ENCODE results near the gene EGFLAM.

The EGFLAM gene

DNA sequence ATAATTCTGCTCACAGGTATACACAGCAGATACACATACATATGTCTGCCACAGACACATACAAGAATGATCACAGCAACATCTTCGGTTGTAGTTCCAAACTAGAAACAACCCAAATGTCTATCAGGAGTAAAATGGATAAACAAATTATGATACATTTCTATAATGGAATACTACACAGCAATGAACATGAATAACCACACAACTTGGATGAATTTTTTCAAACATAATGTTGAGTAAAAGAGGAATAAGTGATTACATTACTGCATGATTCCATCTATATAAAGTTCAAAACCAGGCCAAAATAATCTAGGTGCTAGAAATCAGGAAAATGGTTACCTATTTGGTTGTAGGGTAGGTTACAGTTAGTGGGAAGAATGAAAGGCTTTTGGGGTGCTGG lies 4.6 kb upstream of the EGFLAM start:
- H3K9me3 Mint-ChIP-seq: peaks cover 11% of the 10 kb centered on the region
- H3K4me3 Mint-ChIP-seq: no peak overlapping the region

DNA sequence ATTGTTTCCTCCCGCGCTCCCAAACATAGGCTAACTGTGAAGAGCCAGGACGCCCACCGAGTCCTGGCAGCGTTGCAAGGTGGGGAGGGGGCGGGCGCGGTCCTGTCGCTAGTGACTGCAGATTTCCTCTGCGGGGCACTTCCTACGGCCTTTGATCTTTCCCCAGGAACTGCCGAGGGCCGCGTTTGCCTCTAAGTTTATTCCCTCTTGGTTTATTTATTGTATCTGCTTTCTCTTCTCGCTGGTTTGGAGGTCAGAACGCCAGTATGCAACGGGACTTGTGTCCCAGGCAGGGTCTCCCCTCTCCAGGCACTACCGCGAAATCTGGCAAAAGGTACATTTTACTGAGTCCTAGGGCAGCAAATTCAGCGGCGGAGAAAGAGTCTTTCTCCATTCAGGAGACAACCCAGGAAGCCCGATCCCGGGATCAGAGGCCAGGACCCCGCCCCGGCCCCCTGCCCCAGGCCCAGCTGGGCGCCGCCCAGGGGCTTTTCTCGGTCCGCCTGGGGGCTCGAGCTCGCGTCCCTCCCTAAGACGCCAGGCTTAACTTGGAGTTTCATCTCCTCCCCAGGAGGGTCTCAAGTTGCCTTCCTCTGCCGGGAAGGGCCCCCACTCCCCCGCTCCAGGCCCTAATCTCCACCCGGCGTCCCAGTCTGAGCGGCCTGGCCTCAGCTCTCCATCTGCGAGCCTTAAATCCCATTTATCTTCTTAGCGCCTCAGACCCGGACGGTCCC lies 884 bp upstream of the EGFLAM start:
- Mint-ChIP-seq H3K36me3 (no peaks in the 10 kb centered on the region), H3K27ac (no peak overlapping the region), H3K4me3 (no peak overlapping the region), H3K9me3 (peaks cover 6% of the 10 kb centered on the region), H3K27me3 (peaks cover 78% of the 10 kb centered on the region), H3K4me1 (peaks cover 6% of the 10 kb centered on the region)
- ATAC-seq: no peak

More for the DNA sequence above, 4.6 kb upstream of the EGFLAM start:
- no peak overlapping the region for H3K27ac Mint-ChIP-seq
- peaks cover 52% of the 10 kb centered on the region for H3K27me3 Mint-ChIP-seq
- H3K36me3 Mint-ChIP-seq: no peaks in the 10 kb centered on the region
- ATAC-seq: no peak
- peaks cover 1% of the 10 kb centered on the region for H3K4me1 Mint-ChIP-seq

- H3K27me3 Mint-ChIP-seq: peaks cover 74% of the 10 kb centered on the region
- H3K4me3 Mint-ChIP-seq: no peak overlapping the region
- no peaks in the 10 kb centered on the region for H3K36me3 Mint-ChIP-seq
- H3K9me3 Mint-ChIP-seq: peaks cover 6% of the 10 kb centered on the region
- no peak overlapping the region for H3K27ac Mint-ChIP-seq
- H3K4me1 Mint-ChIP-seq: peaks cover 6% of the 10 kb centered on the region
- no peak for ATAC-seq
These were observed 379 bp upstream of the EGFLAM start for GRCh38 chr5:38258042-38258318.

GRCh38 chr5:38259062-38259808 lies 876 bp downstream of the EGFLAM start:
- no peak for ATAC-seq
- H3K27me3 Mint-ChIP-seq: peaks cover 76% of the 10 kb centered on the region
- no peak overlapping the region for H3K4me3 Mint-ChIP-seq
- peaks cover 6% of the 10 kb centered on the region for H3K4me1 Mint-ChIP-seq
- H3K9me3 Mint-ChIP-seq: no peaks in the 10 kb centered on the region
- no peaks in the 10 kb centered on the region for H3K36me3 Mint-ChIP-seq
- H3K27ac Mint-ChIP-seq: no peak overlapping the region

- Mint-ChIP-seq H3K4me1 (peaks cover 6% of the 10 kb centered on the region), H3K36me3 (no peaks in the 10 kb centered on the region), H3K27me3 (peaks cover 82% of the 10 kb centered on the region), H3K4me3 (no peak overlapping the region), H3K9me3 (no peaks in the 10 kb centered on the region), H3K27ac (no peak overlapping the region)
- ATAC-seq: no peak
These were observed 1.4 kb downstream of the EGFLAM start for GRCh38 chr5:38259809-38260160.

GRCh38 chr5:38263983-38264382 lies 5.6 kb downstream of the EGFLAM start:
- Mint-ChIP-seq H3K27ac (no peak overlapping the region), H3K27me3 (peaks cover 49% of the 10 kb centered on the region), H3K36me3 (no peaks in the 10 kb centered on the region), H3K9me3 (no peaks in the 10 kb centered on the region), H3K4me3 (no peak overlapping the region), H3K4me1 (peaks cover 3% of the 10 kb centered on the region)
- ATAC-seq: no peak

DNA sequence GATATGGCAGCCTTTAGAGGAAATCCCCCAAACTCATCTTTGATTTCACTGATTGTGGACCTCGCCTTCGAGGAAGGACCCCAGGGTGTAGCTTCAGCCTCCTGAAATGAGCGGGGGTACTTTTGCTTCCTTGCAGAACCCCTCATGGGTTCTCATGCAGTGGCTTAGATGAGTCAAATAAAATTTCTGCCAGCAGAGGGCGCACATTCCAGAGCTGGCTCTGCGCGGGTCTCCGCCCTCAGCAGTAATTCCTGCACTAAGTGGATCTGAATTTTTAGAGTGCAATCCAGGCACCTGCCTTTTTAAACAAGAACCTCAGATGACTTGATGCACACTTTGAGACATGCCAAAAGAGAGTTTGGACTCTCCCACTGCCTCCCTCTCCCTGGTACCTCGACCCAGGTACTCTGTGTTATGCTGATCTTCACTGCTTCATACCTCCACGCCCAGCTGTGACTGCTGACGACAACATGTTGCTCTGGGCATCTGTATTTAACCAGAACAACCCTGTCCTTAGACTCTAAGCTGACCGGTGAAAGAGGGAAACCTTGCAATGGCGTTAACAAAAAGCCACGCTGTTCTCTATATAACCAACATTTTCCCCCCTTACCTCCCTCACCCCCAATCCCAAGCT lies 7.3 kb downstream of the EGFLAM start:
- Mint-ChIP-seq H3K27me3 (peaks cover 33% of the 10 kb centered on the region), H3K4me3 (no peak overlapping the region), H3K36me3 (no peaks in the 10 kb centered on the region), H3K4me1 (no peaks in the 10 kb centered on the region), H3K27ac (no peak overlapping the region), H3K9me3 (no peaks in the 10 kb centered on the region)
- no peak for ATAC-seq

DNA sequence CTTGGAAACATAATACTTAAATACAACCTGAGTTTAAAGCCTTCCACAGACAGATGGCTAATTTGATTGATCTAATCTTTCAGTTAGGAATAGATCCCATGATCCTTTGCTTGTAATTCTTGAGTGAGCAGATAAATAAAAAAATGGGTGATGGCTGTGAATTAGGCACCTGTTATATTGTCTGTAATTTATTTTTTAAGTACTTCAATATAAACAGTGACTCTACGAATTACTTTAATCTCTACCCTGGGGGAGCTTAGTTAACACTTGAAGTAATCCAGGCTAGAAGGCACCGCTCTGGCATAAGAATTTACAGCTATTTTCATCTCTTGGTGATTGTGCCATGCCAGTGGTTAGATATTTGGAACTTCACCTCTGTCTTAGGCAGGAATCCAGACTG lies 9.0 kb downstream of the EGFLAM start:
- H3K27ac Mint-ChIP-seq: no peak overlapping the region
- no peaks in the 10 kb centered on the region for H3K36me3 Mint-ChIP-seq
- no peak overlapping the region for H3K4me3 Mint-ChIP-seq
- no peaks in the 10 kb centered on the region for H3K9me3 Mint-ChIP-seq
- peaks cover 21% of the 10 kb centered on the region for H3K27me3 Mint-ChIP-seq
- no peak for ATAC-seq
- no peaks in the 10 kb centered on the region for H3K4me1 Mint-ChIP-seq

- Mint-ChIP-seq H3K9me3 (peaks cover 20% of the 10 kb centered on the region), H3K4me3 (no peak overlapping the region), H3K4me1 (no peaks in the 10 kb centered on the region), H3K36me3 (no peaks in the 10 kb centered on the region), H3K27me3 (no peaks in the 10 kb centered on the region), H3K27ac (no peak overlapping the region)
- ATAC-seq: no peak
These were observed 15.3 kb downstream of the EGFLAM start for GRCh38 chr5:38273626-38274025.

- Mint-ChIP-seq H3K27me3 (no peaks in the 10 kb centered on the region), H3K9me3 (peaks cover 20% of the 10 kb centered on the region), H3K27ac (no peak overlapping the region), H3K4me3 (no peak overlapping the region), H3K4me1 (no peaks in the 10 kb centered on the region), H3K36me3 (no peaks in the 10 kb centered on the region)
- no peak for ATAC-seq
These were observed 16.0 kb downstream of the EGFLAM start for GRCh38 chr5:38274370-38274769.

- Mint-ChIP-seq H3K4me3 (no peak overlapping the region), H3K36me3 (no peaks in the 10 kb centered on the region), H3K27ac (no peak overlapping the region), H3K4me1 (no peaks in the 10 kb centered on the region), H3K27me3 (no peaks in the 10 kb centered on the region), H3K9me3 (peaks cover 3% of the 10 kb centered on the region)
- no peak for ATAC-seq
These were observed 26.0 kb downstream of the EGFLAM start for GRCh38 chr5:38284384-38284783.

DNA sequence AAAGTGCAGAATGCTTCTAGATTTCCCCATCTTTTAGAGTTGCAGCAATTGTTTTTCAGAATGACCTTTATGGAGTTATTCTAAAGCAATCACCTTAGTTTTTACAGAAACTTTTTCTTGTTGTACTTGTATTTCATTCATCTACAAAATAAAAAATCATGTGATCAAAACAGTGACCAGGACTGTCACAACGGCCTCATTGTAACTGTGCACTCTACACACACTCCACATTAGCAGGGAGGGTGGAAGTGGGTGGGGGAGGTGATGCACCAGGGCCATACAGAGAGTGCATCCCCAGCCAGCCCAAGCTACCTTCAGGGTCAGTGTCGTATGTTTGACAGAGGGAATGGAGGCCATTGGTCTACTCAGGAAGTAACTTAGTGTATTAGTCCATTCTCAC lies 26.9 kb downstream of the EGFLAM start:
- no peaks in the 10 kb centered on the region for H3K27me3 Mint-ChIP-seq
- no peak for ATAC-seq

DNA sequence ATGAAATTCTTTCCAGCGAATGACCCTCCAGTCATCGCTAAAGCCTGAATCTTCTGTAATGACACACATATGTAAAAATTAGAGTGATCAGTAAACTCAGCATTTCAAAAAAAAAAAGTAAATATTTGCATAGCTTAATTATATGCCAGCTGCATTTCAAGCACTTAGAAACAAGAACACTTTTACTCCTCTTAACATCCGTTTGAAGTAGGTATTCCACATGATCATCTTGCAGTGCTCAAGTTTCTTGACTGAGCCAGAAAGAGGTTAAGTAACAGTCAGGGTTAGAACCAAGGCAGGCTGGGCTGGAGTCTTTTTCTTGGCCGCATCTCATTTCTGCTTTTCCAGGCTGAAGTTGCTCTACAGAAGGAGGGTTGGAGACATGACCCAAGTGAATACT lies 27.6 kb downstream of the EGFLAM start:
- H3K27me3 Mint-ChIP-seq: no peaks in the 10 kb centered on the region
- H3K36me3 Mint-ChIP-seq: no peaks in the 10 kb centered on the region
- no peak overlapping the region for H3K27ac Mint-ChIP-seq
- no peak overlapping the region for H3K4me3 Mint-ChIP-seq
- no peak for ATAC-seq
- no peaks in the 10 kb centered on the region for H3K9me3 Mint-ChIP-seq
- H3K4me1 Mint-ChIP-seq: no peaks in the 10 kb centered on the region

More for the DNA sequence above, 26.9 kb downstream of the EGFLAM start:
- Mint-ChIP-seq H3K4me1 (no peaks in the 10 kb centered on the region), H3K27ac (no peak overlapping the region), H3K36me3 (no peaks in the 10 kb centered on the region), H3K9me3 (no peaks in the 10 kb centered on the region), H3K4me3 (no peak overlapping the region)

DNA sequence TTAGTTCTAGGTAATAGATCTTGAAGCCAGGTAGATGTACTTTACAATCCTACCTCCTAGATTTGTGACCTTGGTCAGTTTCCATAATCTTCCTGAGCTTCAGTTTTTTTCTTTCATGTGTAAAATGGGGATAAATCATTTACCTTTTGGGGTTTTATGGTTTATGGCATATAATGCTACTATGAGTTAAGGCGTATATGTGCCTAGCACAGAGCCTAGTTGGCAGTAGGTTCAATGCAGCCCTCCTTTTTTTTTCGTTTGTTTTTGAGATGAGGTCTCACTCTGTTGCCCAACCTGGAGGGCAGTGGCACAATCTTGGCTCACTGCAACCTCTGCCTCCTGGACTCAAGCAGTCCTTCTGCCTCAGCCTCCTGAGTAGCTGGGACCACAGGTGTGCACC lies 28.8 kb downstream of the EGFLAM start:
- no peaks in the 10 kb centered on the region for H3K36me3 Mint-ChIP-seq
- H3K9me3 Mint-ChIP-seq: no peaks in the 10 kb centered on the region
- H3K4me3 Mint-ChIP-seq: no peak overlapping the region
- no peak for ATAC-seq
- H3K27me3 Mint-ChIP-seq: no peaks in the 10 kb centered on the region
- H3K27ac Mint-ChIP-seq: no peak overlapping the region
- H3K4me1 Mint-ChIP-seq: no peaks in the 10 kb centered on the region

DNA sequence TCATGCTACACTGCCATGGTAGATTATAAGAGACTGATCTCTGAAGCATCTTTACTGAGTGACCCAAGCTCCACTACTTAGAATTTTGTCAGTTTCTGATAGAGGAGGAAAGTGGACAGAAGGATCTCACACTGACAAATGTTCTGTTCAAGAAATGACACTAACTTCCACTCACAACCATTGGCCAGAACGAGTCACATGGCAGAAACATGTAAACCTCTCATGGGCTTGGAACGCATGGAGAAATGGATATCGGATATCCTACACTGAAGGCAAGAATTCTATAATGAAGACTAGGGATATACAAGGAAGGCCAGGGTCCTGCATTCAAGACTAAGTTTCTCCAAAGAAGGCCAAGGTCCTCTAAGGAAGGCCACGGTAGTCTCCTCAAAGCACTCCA lies 31.1 kb downstream of the EGFLAM start:
- H3K4me3 Mint-ChIP-seq: no peak overlapping the region
- no peaks in the 10 kb centered on the region for H3K27me3 Mint-ChIP-seq
- ATAC-seq: no peak
- no peaks in the 10 kb centered on the region for H3K36me3 Mint-ChIP-seq
- no peak overlapping the region for H3K27ac Mint-ChIP-seq
- no peaks in the 10 kb centered on the region for H3K9me3 Mint-ChIP-seq
- H3K4me1 Mint-ChIP-seq: no peaks in the 10 kb centered on the region

- Mint-ChIP-seq H3K4me1 (no peaks in the 10 kb centered on the region), H3K9me3 (no peaks in the 10 kb centered on the region), H3K27ac (no peak overlapping the region), H3K4me3 (no peak overlapping the region), H3K27me3 (no peaks in the 10 kb centered on the region), H3K36me3 (no peaks in the 10 kb centered on the region)
- ATAC-seq: no peak
These were observed 31.8 kb downstream of the EGFLAM start for GRCh38 chr5:38290028-38290653.

Data from stimulated activated memory B cell treated with anti-CD40 and anti-IgM and Interleukin-4, amounts not matched to agents 10 μg/mL and 1 μg/mL and 100 μg/mL, for 72 hours (primary cell).